Body of pancreas (tissue), 4 donors: ENCODE data around the gene PBX3.

Experiments used
- CTCF ChIP-seq, 7 experiments: fragments of 450-650 bp in 4 of 7; fragments of 200-600 bp in 3 of 7; sonication (generic) in 3 of 7; IDR thresholded peaks; one replicate each; pipeline ENCODE4 v1.5.1; 2016 to 2019; ENCODE audit warnings: antibody characterized with exemption in 7 of 7
- POLR2A ChIP-seq, 3 donors: fragments of 450-650 bp; IDR thresholded peaks; one replicate each; pipeline ENCODE4 v1.6.1; 2016; ENCODE audit warnings: antibody characterized with exemption in 3 of 3, mild to moderate bottlenecking in 2 of 3

GRCh38 chr9:125795970-125796596 is 48.9 kb downstream of the PBX3 start:
- TF ChIP-seq CTCF (IDR thresholded peaks at IDR 0.05) (no peak), POLR2A (IDR thresholded peaks at IDR 0.05) (no peak)
